ENCODE results near the gene FHOD1. TPM values are rescaled to one million over a fixed set of nuclear protein-coding genes. Genes with fewer than 3 reads are reported as not detected.

The FHOD1 gene
- total RNA-seq: 15.7 and 16.6 TPM in 2 replicates

GRCh38 chr16:67247192-67248072 lies at the start of gene FHOD1:
TSS of gene FHOD1 (minus strand) at chr16:67247481. CDS start at chr16:67247410, 71 bp downstream.

DNA sequence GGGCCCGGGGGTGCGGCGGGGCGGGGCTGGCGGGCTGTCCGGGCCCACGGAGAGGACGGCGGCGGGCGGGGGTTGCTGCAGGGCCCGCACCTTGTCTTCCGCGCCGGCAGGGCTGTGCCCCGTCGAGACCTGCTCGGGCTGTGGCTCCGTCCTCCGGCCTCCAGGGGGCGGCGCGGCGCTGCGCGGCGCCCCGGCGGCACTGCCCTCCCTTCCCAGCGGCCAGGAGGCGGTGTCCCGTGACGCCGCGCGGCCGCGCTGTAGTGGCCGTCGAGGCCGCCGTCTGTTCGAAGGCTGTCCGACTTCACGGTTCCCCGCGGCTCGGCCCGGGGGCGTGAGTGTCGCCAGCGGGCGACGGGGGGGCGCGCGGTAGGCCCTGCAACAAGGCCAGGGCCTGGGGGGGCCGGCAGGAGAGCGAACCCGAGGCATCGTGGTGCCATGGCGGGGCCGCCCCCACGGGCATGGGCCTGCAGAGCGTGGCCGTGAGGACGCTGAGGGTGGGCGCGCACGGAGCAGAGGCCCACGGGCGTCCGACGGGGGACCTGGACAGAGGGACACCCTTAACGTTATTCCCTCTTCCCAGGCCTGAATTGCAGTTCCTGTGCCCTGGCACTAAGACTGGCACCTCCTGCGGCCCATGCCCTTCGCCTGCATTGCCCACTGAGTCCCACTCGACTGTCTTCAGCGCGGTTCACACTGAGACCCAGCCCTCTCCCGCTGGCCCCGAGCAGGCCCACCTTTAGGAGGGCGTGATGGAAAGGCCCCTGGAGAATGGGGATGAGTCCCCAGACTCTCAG lies 32.2 kb upstream of the FHOD1 start, which contains the start of gene PLEKHG4:
Gene PLEKHG4, plus strand, starts transcription at position 237 of the 794 bp plus-strand sequence. Its CDS starts 513 bp downstream, at position 750.

DNA sequence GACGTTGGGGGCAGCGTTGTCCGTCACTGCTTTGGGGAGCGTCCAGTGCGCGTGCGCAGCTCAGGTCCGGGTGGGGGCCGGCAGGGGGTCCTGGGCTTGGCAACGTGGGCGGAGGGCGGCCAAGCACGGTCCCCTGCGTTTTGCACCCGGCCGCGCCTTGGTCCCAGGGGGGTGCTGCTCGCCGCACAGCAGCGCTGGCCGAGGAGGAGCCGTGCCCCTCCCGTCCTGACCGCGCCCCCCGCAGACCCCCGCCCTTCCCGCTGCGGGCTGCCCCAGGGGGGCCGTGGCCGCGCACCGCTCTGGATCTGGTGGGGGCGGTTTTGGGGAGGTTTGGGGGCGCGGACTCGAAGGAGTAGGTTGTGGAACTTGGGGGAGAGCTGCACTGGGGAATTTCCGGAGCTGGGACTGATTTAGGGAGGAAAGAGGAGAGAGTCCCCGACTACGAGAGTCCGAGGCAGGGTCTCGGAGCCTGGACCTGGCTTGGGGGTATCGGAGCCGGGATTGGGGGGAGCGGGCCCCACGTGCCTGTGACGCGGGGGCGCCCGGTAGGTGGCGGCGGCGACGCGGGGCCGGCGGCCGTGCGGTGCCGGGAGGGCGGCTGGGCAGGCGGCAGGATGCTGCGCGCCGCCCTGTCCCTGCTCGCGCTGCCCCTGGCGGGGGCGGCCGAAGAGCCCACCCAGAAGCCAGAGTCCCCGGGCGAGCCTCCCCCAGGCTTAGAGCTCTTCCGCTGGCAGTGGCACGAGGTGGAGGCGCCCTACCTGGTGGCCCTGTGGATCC lies 1.3 kb upstream of the FHOD1 start, which contains the start of gene SLC9A5:
Gene SLC9A5, plus strand, starts transcription at position 579 of the 777 bp plus-strand sequence. Its CDS starts 36 bp downstream, at position 615.

DNA sequence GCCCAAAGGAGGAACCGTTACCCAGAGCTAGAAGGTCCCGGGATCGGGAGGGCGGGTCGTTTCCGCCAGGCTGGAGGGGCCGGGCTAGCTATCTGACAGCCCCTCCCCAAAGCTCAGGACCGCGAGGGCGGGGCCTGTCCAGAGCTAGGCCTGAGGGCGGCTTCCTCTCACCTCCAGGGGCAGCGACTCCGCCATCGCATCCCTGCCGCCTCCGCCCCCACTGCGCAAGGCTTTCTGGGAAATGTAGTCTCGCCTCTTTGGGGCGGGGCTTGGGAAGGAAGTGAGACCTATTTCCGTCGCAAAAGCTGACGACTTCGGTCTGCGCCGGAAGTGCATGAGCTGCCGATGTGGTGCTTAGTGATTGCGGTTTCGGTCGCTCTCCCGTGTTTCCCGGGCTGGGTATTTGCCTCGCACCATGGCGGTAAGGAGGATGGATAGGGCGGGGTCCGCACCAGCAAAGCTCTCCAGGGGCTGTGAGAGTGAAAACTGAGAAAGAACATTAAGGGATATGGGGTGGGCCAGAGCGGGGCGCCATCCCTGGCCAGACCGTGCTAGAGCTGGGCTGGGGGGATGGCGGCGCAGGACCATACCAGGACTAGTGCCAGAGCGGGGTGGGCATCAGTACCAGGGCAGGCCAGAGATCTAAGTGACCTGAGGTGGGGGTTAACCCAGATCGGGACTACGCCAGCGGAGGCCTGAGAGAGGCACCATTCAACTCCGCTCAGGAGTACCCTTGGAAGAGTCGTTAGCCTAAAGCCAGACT lies 20.3 kb downstream of the FHOD1 start, which contains the start of gene TMEM208:
Gene TMEM208, plus strand, starts transcription at position 327 of the 763 bp plus-strand sequence. Its CDS starts 89 bp downstream, at position 416.

GRCh38 chr16:67199011-67199807 lies 48.1 kb downstream of the FHOD1 start, which contains the start of gene ELMO3:
TSS of gene ELMO3 (plus strand) at chr16:67199131. CDS start at chr16:67199327, 196 bp downstream.

DNA sequence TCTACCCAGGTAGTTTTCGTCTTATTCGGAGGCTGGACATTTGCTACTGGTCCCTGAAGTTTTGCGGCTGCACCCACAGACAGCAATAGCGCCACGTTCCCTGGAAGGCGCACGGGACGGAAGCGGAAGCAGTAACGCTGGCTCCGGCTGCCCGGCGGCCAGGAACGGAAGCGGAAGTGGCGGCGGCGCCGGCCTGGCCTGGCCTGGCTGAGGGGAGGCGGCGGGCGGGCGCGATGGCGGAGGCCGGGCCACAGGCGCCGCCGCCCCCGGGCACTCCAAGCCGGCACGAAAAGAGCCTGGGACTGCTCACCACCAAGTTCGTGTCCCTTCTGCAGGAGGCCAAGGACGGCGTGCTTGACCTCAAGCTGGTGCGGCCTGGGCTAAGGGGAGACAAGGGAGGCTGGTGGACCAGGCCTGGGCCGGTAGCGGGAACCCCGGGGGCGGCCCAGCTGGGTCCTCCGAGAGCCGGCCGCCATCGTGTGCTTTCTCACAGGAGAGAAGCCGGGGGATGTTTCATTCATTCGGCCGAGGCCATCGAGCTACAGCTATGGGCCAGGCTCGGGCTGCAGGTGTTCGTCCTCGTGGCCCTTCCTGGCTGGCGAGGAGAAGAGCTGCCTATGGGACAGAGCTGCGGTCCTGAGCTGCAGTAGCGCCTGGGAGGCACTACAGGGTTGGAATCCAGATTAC lies 55.1 kb downstream of the FHOD1 start, which contains the start of gene E2F4:
Gene E2F4, plus strand, starts transcription at position 161 of the 687 bp plus-strand sequence. Its CDS starts 73 bp downstream, at position 234.

GRCh38 chr16:67190041-67190440 lies 57.2 kb downstream of the FHOD1 start, which contains the start of gene EXOC3L1:
TSS of gene EXOC3L1 (minus strand) at chr16:67190136. CDS start at chr16:67189676, 460 bp downstream.

DNA sequence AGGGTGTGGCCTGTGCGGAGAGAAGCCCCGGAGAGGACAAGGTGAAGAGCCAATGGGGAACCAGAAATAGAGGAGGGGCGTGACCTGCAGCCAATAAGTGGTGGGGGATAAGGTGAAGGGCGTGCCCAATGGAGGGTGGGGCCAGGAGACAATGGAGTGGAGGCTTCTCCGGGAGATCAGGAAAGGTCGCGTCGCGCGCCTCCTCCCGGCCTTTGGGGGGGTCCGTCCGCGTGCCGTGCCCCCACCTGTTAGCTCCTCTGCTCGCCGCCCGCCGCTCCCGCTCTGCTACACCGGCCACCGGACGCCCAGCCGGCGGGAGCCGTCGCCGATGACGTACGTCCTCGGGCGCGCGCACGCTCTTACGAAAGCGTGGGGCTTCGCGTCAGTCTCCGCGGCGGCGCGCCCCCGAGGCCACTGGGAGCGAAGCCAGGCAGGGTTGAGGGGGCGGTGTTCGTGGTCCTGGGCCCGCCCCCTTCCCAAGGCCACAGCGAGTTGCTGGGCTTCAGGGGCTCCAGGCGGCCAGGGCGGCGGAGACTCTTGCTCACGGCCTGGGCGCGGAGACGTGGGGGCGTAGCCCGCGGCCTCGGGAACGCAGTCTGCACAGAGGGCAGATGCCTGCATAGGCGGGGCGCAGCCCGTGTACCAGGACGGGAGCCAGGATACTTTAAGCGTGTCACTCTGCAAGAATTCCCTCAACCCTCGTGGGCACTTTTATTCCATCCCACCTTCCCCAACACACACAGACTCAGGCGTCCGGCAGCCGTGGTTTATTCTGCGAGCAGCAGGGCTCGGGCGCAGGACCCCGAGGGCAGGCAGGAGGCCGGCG lies 63.4 kb downstream of the FHOD1 start, which contains the start of gene MATCAP1:
Gene MATCAP1, minus strand, starts transcription at position 337 of the 826 bp plus-strand sequence. CDS start 3,353 bp downstream, outside the sequence.

Other genes starting within 250 kb of the FHOD1 start
- 53.4 and 89.9 TPM in 2 replicates for gene CBFB, start 218.3 kb downstream of the FHOD1 start, total RNA-seq
- gene PHAF1, start 137.5 kb downstream of the FHOD1 start, total RNA-seq: 16.0 and 19.4 TPM in 2 replicates
- gene B3GNT9, start 96.5 kb downstream of the FHOD1 start, total RNA-seq: 55.6 and 102 TPM in 2 replicates
- 25.3 and 35.1 TPM in 2 replicates for gene TRADD, start 87.6 kb downstream of the FHOD1 start, total RNA-seq
- gene FBXL8, start 87.5 kb downstream of the FHOD1 start, total RNA-seq: 21.7 and 26.3 TPM in 2 replicates
- gene HSF4, start 82.7 kb downstream of the FHOD1 start, total RNA-seq: 12.9 and 50.4 TPM in 2 replicates
- gene NOL3, start 76.9 kb downstream of the FHOD1 start, total RNA-seq: 12.8 and 18.5 TPM in 2 replicates
- gene MATCAP1, start 63.5 kb downstream of the FHOD1 start, total RNA-seq: 20.8 and 24.9 TPM in 2 replicates
- gene EXOC3L1, start 57.3 kb downstream of the FHOD1 start, total RNA-seq: 0.17 TPM in 1 of 2 replicates, not detected in the other
- 51.5 and 63.2 TPM in 2 replicates for gene E2F4, start 55.3 kb downstream of the FHOD1 start, total RNA-seq
- gene ELMO3, start 48.4 kb downstream of the FHOD1 start, total RNA-seq: 0.29 and 0.66 TPM in 2 replicates
- 32.6 and 42.9 TPM in 2 replicates for gene TMEM208, start 20.4 kb downstream of the FHOD1 start, total RNA-seq
- gene SLC9A5, start 1.5 kb upstream of the FHOD1 start, total RNA-seq: 1.3 and 2.3 TPM in 2 replicates
- 29.2 and 55.1 TPM in 2 replicates for gene PLEKHG4, start 32.1 kb upstream of the FHOD1 start, total RNA-seq
- gene KCTD19, start 79.3 kb upstream of the FHOD1 start, total RNA-seq: 0.50 and 0.87 TPM in 2 replicates
- gene LRRC36, start 79.3 kb upstream of the FHOD1 start, total RNA-seq: 0.50 and 0.73 TPM in 2 replicates
- 1.0 and 2.2 TPM in 2 replicates for gene TPPP3, start 146.0 kb upstream of the FHOD1 start, total RNA-seq
- 9.9 and 10.9 TPM in 2 replicates for gene ZDHHC1, start 169.0 kb upstream of the FHOD1 start, total RNA-seq
- gene HSD11B2, start 183.6 kb upstream of the FHOD1 start, total RNA-seq: 0.15 and 0.66 TPM in 2 replicates
- 181 and 219 TPM in 2 replicates for gene ATP6V0D1, start 233.7 kb upstream of the FHOD1 start, total RNA-seq
- gene AGRP, start 236.1 kb upstream of the FHOD1 start, total RNA-seq: not detected in 2 replicates

Measured in smooth muscle cell of trachea (primary cell).